ENCODE results near the gene JPH3.

DNA sequence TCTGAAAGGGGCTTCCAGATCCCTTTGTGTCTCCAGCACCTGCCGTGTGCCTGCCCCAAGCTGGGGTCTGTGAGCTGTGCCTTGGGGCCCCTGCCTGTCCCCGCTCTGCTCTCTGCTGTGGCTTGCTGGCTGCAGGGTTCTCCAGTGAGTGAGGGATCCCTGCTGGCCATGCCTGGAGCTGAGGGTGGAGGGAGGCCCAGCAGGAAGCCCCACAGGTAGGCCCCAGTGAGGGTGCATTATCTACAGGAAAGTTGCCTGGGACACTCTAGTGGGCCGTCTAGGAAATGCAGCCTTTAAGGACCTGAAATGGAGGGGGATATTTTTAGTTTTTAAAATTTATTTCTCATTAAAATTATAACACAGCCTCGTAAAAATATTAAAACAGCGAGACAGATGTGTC lies 50.9 kb downstream of the JPH3 start:
- TF ChIP-seq, protein P1, sequence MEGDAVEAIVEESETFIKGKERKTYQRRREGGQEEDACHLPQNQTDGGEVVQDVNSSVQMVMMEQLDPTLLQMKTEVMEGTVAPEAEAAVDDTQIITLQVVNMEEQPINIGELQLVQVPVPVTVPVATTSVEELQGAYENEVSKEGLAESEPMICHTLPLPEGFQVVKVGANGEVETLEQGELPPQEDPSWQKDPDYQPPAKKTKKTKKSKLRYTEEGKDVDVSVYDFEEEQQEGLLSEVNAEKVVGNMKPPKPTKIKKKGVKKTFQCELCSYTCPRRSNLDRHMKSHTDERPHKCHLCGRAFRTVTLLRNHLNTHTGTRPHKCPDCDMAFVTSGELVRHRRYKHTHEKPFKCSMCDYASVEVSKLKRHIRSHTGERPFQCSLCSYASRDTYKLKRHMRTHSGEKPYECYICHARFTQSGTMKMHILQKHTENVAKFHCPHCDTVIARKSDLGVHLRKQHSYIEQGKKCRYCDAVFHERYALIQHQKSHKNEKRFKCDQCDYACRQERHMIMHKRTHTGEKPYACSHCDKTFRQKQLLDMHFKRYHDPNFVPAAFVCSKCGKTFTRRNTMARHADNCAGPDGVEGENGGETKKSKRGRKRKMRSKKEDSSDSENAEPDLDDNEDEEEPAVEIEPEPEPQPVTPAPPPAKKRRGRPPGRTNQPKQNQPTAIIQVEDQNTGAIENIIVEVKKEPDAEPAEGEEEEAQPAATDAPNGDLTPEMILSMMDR (IDR thresholded peaks at IDR 0.05 in 2 of 3, conservative IDR thresholded peaks at IDR 0.05 in 1 of 3; ENCODE audit: control insufficient read depth in 2 of 3, extremely low read depth in 1 of 3, insufficient read depth in 1 of 3, low read depth in 3 of 3, low read length in 3 of 3): peak; percentile 20 to 40 (median 32)
- no peak for TF ChIP-seq SMAD5 (IDR thresholded peaks at IDR 0.05; ENCODE audit: low read depth)
- TF ChIP-seq, protein P2, sequence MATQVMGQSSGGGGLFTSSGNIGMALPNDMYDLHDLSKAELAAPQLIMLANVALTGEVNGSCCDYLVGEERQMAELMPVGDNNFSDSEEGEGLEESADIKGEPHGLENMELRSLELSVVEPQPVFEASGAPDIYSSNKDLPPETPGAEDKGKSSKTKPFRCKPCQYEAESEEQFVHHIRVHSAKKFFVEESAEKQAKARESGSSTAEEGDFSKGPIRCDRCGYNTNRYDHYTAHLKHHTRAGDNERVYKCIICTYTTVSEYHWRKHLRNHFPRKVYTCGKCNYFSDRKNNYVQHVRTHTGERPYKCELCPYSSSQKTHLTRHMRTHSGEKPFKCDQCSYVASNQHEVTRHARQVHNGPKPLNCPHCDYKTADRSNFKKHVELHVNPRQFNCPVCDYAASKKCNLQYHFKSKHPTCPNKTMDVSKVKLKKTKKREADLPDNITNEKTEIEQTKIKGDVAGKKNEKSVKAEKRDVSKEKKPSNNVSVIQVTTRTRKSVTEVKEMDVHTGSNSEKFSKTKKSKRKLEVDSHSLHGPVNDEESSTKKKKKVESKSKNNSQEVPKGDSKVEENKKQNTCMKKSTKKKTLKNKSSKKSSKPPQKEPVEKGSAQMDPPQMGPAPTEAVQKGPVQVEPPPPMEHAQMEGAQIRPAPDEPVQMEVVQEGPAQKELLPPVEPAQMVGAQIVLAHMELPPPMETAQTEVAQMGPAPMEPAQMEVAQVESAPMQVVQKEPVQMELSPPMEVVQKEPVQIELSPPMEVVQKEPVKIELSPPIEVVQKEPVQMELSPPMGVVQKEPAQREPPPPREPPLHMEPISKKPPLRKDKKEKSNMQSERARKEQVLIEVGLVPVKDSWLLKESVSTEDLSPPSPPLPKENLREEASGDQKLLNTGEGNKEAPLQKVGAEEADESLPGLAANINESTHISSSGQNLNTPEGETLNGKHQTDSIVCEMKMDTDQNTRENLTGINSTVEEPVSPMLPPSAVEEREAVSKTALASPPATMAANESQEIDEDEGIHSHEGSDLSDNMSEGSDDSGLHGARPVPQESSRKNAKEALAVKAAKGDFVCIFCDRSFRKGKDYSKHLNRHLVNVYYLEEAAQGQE (IDR thresholded peaks at IDR 0.05; ENCODE audit: low read depth, low read length): no peak
- TF ChIP-seq, protein P3, sequence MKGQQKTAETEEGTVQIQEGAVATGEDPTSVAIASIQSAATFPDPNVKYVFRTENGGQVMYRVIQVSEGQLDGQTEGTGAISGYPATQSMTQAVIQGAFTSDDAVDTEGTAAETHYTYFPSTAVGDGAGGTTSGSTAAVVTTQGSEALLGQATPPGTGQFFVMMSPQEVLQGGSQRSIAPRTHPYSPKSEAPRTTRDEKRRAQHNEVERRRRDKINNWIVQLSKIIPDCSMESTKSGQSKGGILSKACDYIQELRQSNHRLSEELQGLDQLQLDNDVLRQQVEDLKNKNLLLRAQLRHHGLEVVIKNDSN (IDR thresholded peaks at IDR 0.05; ENCODE audit: borderline replicate concordance, extremely low read length, insufficient read depth, low read depth, low read length): no peak
- TF ChIP-seq, protein P4, sequence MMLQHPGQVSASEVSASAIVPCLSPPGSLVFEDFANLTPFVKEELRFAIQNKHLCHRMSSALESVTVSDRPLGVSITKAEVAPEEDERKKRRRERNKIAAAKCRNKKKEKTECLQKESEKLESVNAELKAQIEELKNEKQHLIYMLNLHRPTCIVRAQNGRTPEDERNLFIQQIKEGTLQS (IDR thresholded peaks at IDR 0.05; ENCODE audit: borderline replicate concordance, extremely low read depth, low read depth, low read length): no peak

Data from GM12878 (cell line).